Neural cell (in vitro differentiated cells): Measurements from ENCODE around the gene RHOH.

Experiments used
- CTCF ChIP-seq: fragments of 450-650 bp; IDR thresholded peaks from 2 replicates; pipeline ENCODE4 v1.5.1; 2014; ENCODE audit warnings: antibody characterized with exemption, mild to moderate bottlenecking, moderate library complexity; ENCODE audit not compliant: poor library complexity, severe bottlenecking
- EP300 ChIP-seq: fragments of 450-650 bp; conservative IDR thresholded peaks from 2 replicates; pipeline ENCODE4 v1.6.1; 2014; ENCODE audit warnings: antibody characterized with exemption, mild to moderate bottlenecking, moderate library complexity; ENCODE audit not compliant: poor library complexity, severe bottlenecking
- EZH2 ChIP-seq: fragments of 200-600, 300-800 bp; shearing (Covaris generic), sonication (generic); IDR thresholded peaks from 2 replicates; pipeline ENCODE4 v1.6.1; 2014; ENCODE audit warnings: antibody characterized with exemption, low read length, borderline replicate concordance, mild to moderate bottlenecking; ENCODE audit not compliant: insufficient read depth, poor library complexity, severe bottlenecking
- MXI1 ChIP-seq: fragments of 450-650 bp; conservative IDR thresholded peaks from 2 replicates; pipeline ENCODE4 v1.6.1; 2014; ENCODE audit warnings: antibody characterized with exemption, mild to moderate bottlenecking; ENCODE audit not compliant: poor library complexity, severe bottlenecking
- POLR2AphosphoS5 ChIP-seq: IDR thresholded peaks from 2 replicates; pipeline ENCODE4 v1.6.1; 2012
- RAD21 ChIP-seq: fragments of 450-650 bp; conservative IDR thresholded peaks from 2 replicates; pipeline ENCODE4 v1.6.1; 2014; ENCODE audit warnings: antibody characterized with exemption, mild to moderate bottlenecking, moderate library complexity
- SMC3 ChIP-seq: fragments of 450-650 bp; conservative IDR thresholded peaks from 2 replicates; pipeline ENCODE4 v1.6.1; 2014; ENCODE audit warnings: antibody characterized with exemption, mild to moderate bottlenecking, moderate library complexity; ENCODE audit not compliant: poor library complexity
- TAF1 ChIP-seq: IDR thresholded peaks from 2 replicates; pipeline ENCODE4 v1.6.1; 2012; ENCODE audit warnings: low read depth
- TF ChIP-seq, protein P1 (sequence below): IDR thresholded peaks from 2 replicates; pipeline ENCODE4 v1.6.1; 2012; ENCODE audit warnings: borderline replicate concordance

DNA sequence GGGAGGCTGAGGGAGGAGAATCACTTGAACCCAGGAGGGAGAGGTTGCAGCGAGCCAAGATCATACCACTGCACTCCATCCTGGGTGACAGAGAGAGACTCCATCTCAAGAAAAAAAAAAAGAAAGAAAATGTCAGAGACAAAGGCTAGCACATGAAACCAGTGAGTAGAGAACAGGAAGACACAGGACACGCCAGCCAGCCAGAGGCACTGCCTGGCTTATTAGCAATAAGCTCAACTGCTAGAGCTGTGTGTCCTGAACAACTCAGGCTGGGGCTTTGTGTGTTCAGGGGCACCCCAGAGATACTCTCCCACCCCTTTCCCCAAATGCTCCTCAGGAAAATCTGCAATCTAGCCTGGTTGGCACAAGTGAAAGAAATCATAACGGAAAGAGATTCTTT is 60.0 kb downstream of the RHOH start:
- no peak for TF ChIP-seq EZH2
- TF ChIP-seq, protein P1, sequence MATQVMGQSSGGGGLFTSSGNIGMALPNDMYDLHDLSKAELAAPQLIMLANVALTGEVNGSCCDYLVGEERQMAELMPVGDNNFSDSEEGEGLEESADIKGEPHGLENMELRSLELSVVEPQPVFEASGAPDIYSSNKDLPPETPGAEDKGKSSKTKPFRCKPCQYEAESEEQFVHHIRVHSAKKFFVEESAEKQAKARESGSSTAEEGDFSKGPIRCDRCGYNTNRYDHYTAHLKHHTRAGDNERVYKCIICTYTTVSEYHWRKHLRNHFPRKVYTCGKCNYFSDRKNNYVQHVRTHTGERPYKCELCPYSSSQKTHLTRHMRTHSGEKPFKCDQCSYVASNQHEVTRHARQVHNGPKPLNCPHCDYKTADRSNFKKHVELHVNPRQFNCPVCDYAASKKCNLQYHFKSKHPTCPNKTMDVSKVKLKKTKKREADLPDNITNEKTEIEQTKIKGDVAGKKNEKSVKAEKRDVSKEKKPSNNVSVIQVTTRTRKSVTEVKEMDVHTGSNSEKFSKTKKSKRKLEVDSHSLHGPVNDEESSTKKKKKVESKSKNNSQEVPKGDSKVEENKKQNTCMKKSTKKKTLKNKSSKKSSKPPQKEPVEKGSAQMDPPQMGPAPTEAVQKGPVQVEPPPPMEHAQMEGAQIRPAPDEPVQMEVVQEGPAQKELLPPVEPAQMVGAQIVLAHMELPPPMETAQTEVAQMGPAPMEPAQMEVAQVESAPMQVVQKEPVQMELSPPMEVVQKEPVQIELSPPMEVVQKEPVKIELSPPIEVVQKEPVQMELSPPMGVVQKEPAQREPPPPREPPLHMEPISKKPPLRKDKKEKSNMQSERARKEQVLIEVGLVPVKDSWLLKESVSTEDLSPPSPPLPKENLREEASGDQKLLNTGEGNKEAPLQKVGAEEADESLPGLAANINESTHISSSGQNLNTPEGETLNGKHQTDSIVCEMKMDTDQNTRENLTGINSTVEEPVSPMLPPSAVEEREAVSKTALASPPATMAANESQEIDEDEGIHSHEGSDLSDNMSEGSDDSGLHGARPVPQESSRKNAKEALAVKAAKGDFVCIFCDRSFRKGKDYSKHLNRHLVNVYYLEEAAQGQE, result no peak
- no peak for TF ChIP-seq CTCF
- TF ChIP-seq TAF1, result no peak
- TF ChIP-seq POLR2AphosphoS5, result no peak
- TF ChIP-seq SMC3, result no peak
- TF ChIP-seq EP300, result no peak
- TF ChIP-seq RAD21, result no peak
- TF ChIP-seq MXI1, result no peak
